ENCODE results near the gene HTRA1. TPM values are rescaled to one million over a fixed set of nuclear protein-coding genes. Genes with fewer than 3 reads are reported as not detected.

Gene HTRA1
- total RNA-seq, 2 donors from 2014 or later, result 8.9 to 26.9 TPM

- H3K9me3 ChIP-seq, result no peaks in the 10 kb centered on the region
- H3K27ac ChIP-seq, result no peak overlapping the region
- H3K4me3 ChIP-seq, result no peak overlapping the region
- no peak for DNase-seq
- no peaks in the 10 kb centered on the region for H3K4me1 ChIP-seq
- intact Hi-C loops (cut with DNase I), result no loop called here
- H3K27me3 ChIP-seq, result peaks cover 6% of the 10 kb centered on the region
- H3K9ac ChIP-seq (ENCODE audit: low read depth in 2 of 2, low read length in 2 of 2), result no peak overlapping the region
- TF ChIP-seq CTCF (IDR thresholded peaks at IDR 0.05), result no peak
- H3K36me3 ChIP-seq, result no peaks in the 10 kb centered on the region
These were observed 6.3 kb downstream of the HTRA1 start for GRCh38 chr10:122467701-122468100.

GRCh38 chr10:122468307-122468925 lies 7.1 kb downstream of the HTRA1 start:
- no peaks in the 10 kb centered on the region for H3K4me1 ChIP-seq
- H3K4me3 ChIP-seq, result no peak overlapping the region
- H3K9me3 ChIP-seq, result no peaks in the 10 kb centered on the region
- no peak overlapping the region for H3K9ac ChIP-seq (ENCODE audit: low read depth in 2 of 2, low read length in 2 of 2)
- TF ChIP-seq CTCF (IDR thresholded peaks at IDR 0.05), result no peak
- H3K27ac ChIP-seq, result no peak overlapping the region
- H3K36me3 ChIP-seq, result no peaks in the 10 kb centered on the region
- intact Hi-C loops (cut with DNase I), result no loop called here
- H3K27me3 ChIP-seq, result peaks cover 6% of the 10 kb centered on the region
- DNase-seq, result no peak

- DNase-seq, result no peak
- H3K36me3 ChIP-seq, result no peaks in the 10 kb centered on the region
- intact Hi-C loops (cut with DNase I), result no loop called here
- no peak for TF ChIP-seq CTCF (IDR thresholded peaks at IDR 0.05)
- H3K4me3 ChIP-seq, result no peak overlapping the region
- no peak overlapping the region for H3K9ac ChIP-seq (ENCODE audit: low read depth in 2 of 2, low read length in 2 of 2)
- H3K9me3 ChIP-seq, result no peaks in the 10 kb centered on the region
- H3K27ac ChIP-seq, result no peak overlapping the region
- no peaks in the 10 kb centered on the region for H3K4me1 ChIP-seq
- H3K27me3 ChIP-seq, result peaks cover under 1% of the 10 kb centered on the region
These were observed 7.8 kb downstream of the HTRA1 start for GRCh38 chr10:122468926-122469781.

GRCh38 chr10:122469848-122470247 lies 8.5 kb downstream of the HTRA1 start:
- Histone ChIP-seq H3K36me3 (no peaks in the 10 kb centered on the region), H3K27ac (no peak overlapping the region), H3K4me3 (no peak overlapping the region), H3K27me3 (no peaks in the 10 kb centered on the region), H3K9me3 (no peaks in the 10 kb centered on the region), H3K9ac (ENCODE audit: low read depth in 2 of 2, low read length in 2 of 2) (no peak overlapping the region), H3K4me1 (no peaks in the 10 kb centered on the region)
- intact Hi-C loops (cut with DNase I), result no loop called here
- TF ChIP-seq CTCF (IDR thresholded peaks at IDR 0.05), result no peak
- no peak for DNase-seq

GRCh38 chr10:122471531-122472177 lies 10.3 kb downstream of the HTRA1 start:
- no peak for DNase-seq
- Histone ChIP-seq H3K27me3 (no peaks in the 10 kb centered on the region), H3K36me3 (no peaks in the 10 kb centered on the region), H3K9ac (ENCODE audit: low read depth in 2 of 2, low read length in 2 of 2) (no peak overlapping the region), H3K9me3 (no peaks in the 10 kb centered on the region), H3K4me3 (no peak overlapping the region), H3K4me1 (no peaks in the 10 kb centered on the region), H3K27ac (no peak overlapping the region)
- TF ChIP-seq CTCF (IDR thresholded peaks at IDR 0.05), result no peak
- intact Hi-C loops (cut with DNase I), result no loop called here

Data from colonic mucosa (tissue), 4 donors.